UCSD-AML1 (cell line): ENCODE data around the gene ADSL.

Source experiments
- DNase-seq: peaks from one replicate; lab custom pipeline; 2025; ENCODE audit not compliant: unreplicated experiment; lab: John Stamatoyannopoulos, UW

Gene ADSL

GRCh38 chr22:40434745-40435144 is 88.4 kb downstream of the ADSL start:
- no peak for DNase-seq

- peak; percentile 56 for DNase-seq
Measured at GRCh38 chr22:40436505-40437431, 90.5 kb downstream of the ADSL start.
